BJ (cell line): ENCODE data around the gene SLC12A1. TPM values are rescaled to one million over a fixed set of nuclear protein-coding genes. Genes with fewer than 3 reads are reported as not detected.

Experiments
- CTCF ChIA-PET: fragments of 350-600 bp; formaldehyde crosslinking; extraction: SDS; loops from one replicate; lab custom pipeline; 2021; ENCODE audit warnings: antibody characterized with exemption, inconsistent platforms; lab: Yijun Ruan, JAX
- POLR2A ChIA-PET: fragments of 300-600 bp; sonication (Branson Sonifier 250); formaldehyde crosslinking; extraction: SDS; loops from one replicate; lab custom pipeline; 2021; ENCODE audit warnings: antibody characterized with exemption; lab: Charles Lee
- DNase-seq: peaks from one replicate; pipeline ENCODE4 v3.0.0-alpha.2; 2011; ENCODE audit warnings: low read depth
- H3K27me3 ChIP-seq: 2 replicates; pipeline ENCODE4 v1.6.0; 2011; ENCODE audit warnings: low read length; ENCODE audit not compliant: control insufficient read depth, insufficient read depth
- H3K36me3 ChIP-seq: 2 replicates; pipeline ENCODE4 v1.5.1; 2011; ENCODE audit warnings: low read length; ENCODE audit not compliant: control insufficient read depth, insufficient read depth
- H3K4me3 ChIP-seq: 2 replicates; pipeline ENCODE4 v1.5.1; 2011; ENCODE audit warnings: low read depth, mild to moderate bottlenecking, control low read depth, low read length
- CTCF ChIP-seq: IDR thresholded peaks from 2 replicates; pipeline ENCODE4 v1.5.1; 2011; ENCODE audit warnings: low read depth, mild to moderate bottlenecking, control low read depth, inconsistent platforms, low read length, moderate library complexity; ENCODE audit not compliant: insufficient read depth
- polyA plus RNA-seq: library from polyadenylated mRNA; depleted of rRNA; stranded (reverse); fragments of >200 nt; gene quantifications from 2 replicates; pipeline ENCODE4 v1.2.3, GENCODE V29; 2011

SLC12A1 gene
- polyA plus RNA-seq, 1 experiment, result not detected

DNA sequence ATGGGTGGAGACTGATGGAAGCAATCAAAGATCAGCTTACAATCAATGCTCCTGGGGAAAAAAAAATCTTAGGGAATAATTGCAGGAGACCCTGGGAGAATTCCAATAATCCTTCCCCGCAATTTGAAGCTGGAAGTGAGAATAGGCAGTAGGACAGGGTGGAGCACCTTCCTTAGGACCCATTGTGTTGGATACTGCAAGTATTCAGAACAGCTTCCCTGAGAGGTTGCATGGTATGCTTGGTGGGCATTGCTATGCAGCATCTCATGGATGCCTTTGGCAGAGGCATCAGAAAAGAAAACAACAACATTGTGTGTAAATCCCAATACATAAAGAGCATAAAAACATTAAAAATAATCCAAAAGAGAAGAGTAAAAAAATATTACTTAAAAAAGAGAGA, 100.5 kb downstream of the SLC12A1 start:
- POLR2A ChIA-PET, result no interaction called here
- CTCF ChIA-PET, result no interaction called here

GRCh38 chr15:48307586-48307985, 101.5 kb downstream of the SLC12A1 start:
- CTCF ChIA-PET, result interaction anchor here (2.7 kb wide), 1 partner anchor 22 kb away, joined by 8 read pairs; no protein-coding TSS in a partner anchor
- no peak for DNase-seq
- H3K4me3 ChIP-seq, result no peak overlapping the region
- H3K27me3 ChIP-seq, result no peaks in the 10 kb centered on the region; the same call in 1 of the 2 replicates
- no peaks in the 10 kb centered on the region for H3K36me3 ChIP-seq
- POLR2A ChIA-PET, result no interaction called here
- TF ChIP-seq CTCF, result no peak

More for the DNA sequence above, 100.5 kb downstream of the SLC12A1 start:
- no peak for DNase-seq
- no peak overlapping the region for H3K4me3 ChIP-seq
- TF ChIP-seq CTCF, result no peak
- H3K36me3 ChIP-seq, result no peaks in the 10 kb centered on the region
- H3K27me3 ChIP-seq, result no peaks in the 10 kb centered on the region; the same call in 1 of the 2 replicates

DNA sequence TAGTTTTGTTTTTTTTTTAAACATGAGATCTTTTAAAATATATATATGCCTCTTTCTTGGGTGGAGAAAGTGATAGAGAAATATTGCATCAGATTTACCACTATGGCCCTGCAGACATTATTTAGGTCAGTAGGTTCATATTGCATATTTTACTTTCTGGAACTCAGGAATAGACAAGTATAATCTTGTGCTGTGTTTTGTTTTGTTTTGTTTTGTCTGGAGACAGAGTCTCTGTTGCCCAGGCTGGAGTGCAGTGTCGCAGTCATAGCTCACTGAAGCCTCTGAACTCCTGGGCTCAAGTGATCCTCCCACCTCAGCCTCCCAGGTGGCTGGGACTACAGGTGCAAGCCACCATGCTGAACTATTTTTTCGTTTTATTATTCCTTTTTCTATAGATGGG, 103.6 kb downstream of the SLC12A1 start:
- no peak for DNase-seq
- TF ChIP-seq CTCF, result no peak
- H3K36me3 ChIP-seq, result no peaks in the 10 kb centered on the region
- H3K27me3 ChIP-seq, result no peaks in the 10 kb centered on the region; the same call in 1 of the 2 replicates
- H3K4me3 ChIP-seq, result no peak overlapping the region
- POLR2A ChIA-PET, result no interaction called here
- CTCF ChIA-PET, result interaction anchor here (2.2 to 2.7 kb wide), 2 partner anchors 24 to 26 kb away, joined by 5 to 8 read pairs; no protein-coding TSS in a partner anchor

DNA sequence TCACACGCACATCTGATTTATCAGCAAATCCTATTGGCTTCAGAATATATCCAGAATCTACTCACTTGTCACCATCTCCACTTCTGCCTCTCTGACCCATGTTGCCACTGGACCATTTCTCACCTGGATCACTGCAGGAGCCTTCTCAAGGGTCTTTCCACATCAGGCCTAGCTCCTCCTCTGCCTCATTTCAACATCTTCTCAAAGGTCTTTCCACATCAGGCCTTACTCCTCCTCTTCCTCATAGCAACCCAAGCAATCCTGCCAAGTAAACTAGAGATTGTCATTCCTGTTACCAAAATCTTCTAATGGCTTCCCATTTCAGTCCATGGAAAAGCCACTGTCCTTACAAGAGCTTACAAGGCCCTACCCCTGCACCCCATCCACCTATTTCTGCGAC, 107.1 kb downstream of the SLC12A1 start:
- POLR2A ChIA-PET, result no interaction called here
- DNase-seq, result no peak

GRCh38 chr15:48315041-48315440, 108.9 kb downstream of the SLC12A1 start:
- Histone ChIP-seq H3K4me3 (no peak overlapping the region), H3K27me3 (peaks cover 3% of the 10 kb centered on the region; the same call in 1 of the 2 replicates), H3K36me3 (no peaks in the 10 kb centered on the region)
- ChIA-PET POLR2A (no interaction called here), CTCF (no interaction called here)
- TF ChIP-seq CTCF, result no peak
- no peak for DNase-seq

More for the DNA sequence above, 107.1 kb downstream of the SLC12A1 start:
- H3K4me3 ChIP-seq, result no peak overlapping the region
- no peak for TF ChIP-seq CTCF
- H3K27me3 ChIP-seq, result peaks cover 2% of the 10 kb centered on the region; the same call in 1 of the 2 replicates
- H3K36me3 ChIP-seq, result no peaks in the 10 kb centered on the region
- CTCF ChIA-PET, result interaction anchor here (0.8 kb wide), 1 partner anchor 28 kb away, joined by 3 read pairs; no protein-coding TSS in a partner anchor
